Measurements from ENCODE around the gene SLC5A3. TPM values are rescaled to one million over a fixed set of nuclear protein-coding genes. Genes with fewer than 3 reads are reported as not detected.

Gene SLC5A3
- total RNA-seq, 1 donor from 2014 or later, result 63.2 TPM

DNA sequence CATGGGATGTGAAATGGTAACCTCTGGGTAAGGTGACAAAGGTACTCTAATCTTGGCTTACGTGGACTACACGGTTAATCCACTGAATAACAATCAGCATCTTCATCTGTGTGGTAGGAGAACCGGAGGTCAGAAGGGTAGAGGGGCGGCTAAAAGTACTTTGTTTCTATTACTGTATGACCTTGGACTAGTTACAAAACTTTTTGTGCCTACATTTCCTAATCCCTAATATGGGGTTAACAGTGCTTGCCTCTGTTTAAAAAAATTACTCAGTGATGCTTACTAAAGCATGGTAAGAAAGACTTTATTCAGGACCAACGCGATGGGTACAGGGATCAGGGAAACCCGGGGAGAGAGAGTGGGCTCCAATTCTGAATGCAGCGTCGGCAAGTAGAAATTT, 1.7 kb upstream of the SLC5A3 start:
- DNase-seq, result no peak

- DNase-seq, result no peak
These were observed 990 bp upstream of the SLC5A3 start for GRCh38 chr21:34072145-34073031.

DNA sequence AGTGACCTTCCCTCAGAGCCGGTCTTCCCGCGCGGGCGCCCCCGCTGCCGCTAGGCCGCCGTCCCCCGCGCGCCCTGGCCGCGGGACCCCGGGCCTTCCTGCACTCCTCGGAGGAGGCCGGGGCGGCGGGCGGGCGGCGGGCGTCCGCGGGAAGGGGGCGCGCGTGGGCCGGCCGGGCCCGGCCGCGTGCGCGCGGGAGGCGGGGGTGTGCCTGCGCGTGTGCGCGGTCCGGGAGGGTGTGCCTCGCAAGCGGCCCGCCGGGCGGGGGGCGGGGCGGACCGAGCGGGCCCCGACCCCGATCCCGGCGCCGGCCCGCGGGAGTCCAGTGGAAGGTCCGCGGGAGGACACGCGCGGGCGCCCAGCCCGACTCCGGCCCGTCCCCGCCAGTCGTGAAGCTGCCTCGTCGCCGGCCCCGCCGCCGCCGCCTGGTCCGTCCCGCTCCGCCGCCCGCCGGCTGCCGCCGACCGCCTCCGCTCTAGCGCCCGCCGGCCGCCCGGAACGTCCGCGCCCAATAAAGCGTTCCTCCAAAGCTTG, 438 bp downstream of the SLC5A3 start:
- no peak for DNase-seq

GRCh38 chr21:34074283-34075090, 1.1 kb downstream of the SLC5A3 start:
- no peak for DNase-seq

- no peak for DNase-seq
These were observed 1.7 kb downstream of the SLC5A3 start for GRCh38 chr21:34075091-34075425.

GRCh38 chr21:34075760-34076660, 2.6 kb downstream of the SLC5A3 start:
- DNase-seq, result no peak

DNA sequence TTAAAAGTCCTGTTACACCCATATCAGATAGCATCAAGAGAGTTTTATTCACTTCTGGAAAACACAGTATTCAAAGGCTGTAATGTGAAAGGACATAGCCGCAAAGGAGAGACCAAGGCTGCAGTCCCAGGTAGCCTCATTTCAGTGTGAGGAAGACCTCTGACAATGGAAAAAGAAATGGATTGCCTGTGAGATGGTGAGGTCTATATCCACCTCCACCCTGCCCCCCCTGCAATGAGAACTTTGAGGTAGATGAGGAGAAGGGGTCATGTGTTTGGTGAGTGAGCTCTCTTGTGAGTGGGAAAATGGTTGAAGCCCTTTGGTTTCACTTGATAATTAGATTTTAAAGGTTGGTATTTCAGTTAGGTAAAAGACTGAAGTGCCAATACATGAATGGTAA, 3.5 kb downstream of the SLC5A3 start:
- DNase-seq, result no peak

DNA sequence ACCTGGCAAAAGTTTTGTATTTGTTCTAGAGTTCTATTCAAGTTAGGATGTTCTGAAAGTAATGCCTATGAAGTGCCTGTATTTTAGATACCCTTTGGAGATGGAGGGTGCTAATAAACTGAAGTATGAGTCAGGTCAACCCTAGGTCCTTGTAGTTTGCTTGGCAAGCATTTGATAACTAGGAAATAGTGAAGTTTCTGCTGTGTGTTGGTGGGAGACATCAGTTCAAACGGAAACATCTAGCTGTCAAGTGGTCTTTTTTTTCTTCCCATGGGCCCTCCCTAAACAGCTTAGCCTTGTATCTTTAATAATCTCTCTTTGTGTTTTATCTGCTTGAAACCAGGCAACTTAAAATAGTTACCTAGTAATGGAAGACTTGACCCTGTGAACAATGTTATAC, 4.5 kb downstream of the SLC5A3 start:
- no peak for DNase-seq

GRCh38 chr21:34078915-34079314, 5.5 kb downstream of the SLC5A3 start:
- DNase-seq, result no peak

- DNase-seq, result no peak
These were observed 7.3 kb downstream of the SLC5A3 start for GRCh38 chr21:34080710-34081109.

- DNase-seq, result no peak
These were observed 9.4 kb downstream of the SLC5A3 start for GRCh38 chr21:34082769-34083168.

DNA sequence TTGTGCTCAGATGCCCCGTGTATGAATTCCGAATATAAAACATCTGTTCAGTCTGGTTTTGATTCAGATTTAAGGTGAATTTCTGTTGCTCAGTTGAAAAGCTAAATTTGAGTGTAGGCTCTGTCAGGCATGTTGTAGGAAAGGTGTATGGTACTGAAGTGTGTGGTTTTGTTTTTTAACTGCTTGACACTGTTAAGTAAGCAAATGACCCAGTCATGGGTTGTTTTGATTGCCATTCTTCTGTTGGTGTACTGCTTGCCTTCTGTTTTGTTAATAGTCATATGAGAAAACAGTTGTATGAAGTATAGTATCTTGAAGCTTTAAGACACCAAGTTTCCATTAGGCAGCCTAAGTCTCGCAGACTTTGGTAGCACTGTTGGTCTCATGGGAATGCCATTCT, 10.0 kb downstream of the SLC5A3 start:
- no peak for DNase-seq

- no peak for DNase-seq
These were observed 11.8 kb downstream of the SLC5A3 start for GRCh38 chr21:34085129-34085528.

DNA sequence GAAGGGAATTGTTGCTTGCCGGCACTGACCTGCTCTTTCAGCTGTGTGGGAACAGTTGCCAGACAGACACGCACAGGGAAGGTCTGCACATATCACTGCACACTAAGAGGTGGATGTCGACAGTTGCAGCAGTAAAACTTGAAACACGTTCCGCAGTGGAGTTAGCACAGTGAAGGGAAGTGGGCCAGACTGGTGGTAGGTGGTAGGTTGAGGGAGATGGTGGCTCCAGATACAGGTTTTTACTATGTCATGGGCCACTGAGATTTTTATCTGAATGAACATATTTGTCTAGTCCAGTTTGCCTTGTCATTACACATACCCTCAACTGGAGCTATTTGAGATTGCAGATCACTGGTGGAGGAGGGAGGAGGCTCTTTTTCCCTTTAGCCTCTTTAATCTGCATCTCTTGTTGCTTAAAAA, 13.5 kb downstream of the SLC5A3 start:
- no peak for DNase-seq

GRCh38 chr21:34088752-34089151, 15.4 kb downstream of the SLC5A3 start:
- no peak for DNase-seq

- DNase-seq, result no peak
These were observed 17.7 kb downstream of the SLC5A3 start for GRCh38 chr21:34091032-34091431.

- DNase-seq, result no peak
These were observed 18.2 kb downstream of the SLC5A3 start for GRCh38 chr21:34091607-34092006.

GRCh38 chr21:34092262-34092921, 19.0 kb downstream of the SLC5A3 start:
- DNase-seq, result no peak

DNA sequence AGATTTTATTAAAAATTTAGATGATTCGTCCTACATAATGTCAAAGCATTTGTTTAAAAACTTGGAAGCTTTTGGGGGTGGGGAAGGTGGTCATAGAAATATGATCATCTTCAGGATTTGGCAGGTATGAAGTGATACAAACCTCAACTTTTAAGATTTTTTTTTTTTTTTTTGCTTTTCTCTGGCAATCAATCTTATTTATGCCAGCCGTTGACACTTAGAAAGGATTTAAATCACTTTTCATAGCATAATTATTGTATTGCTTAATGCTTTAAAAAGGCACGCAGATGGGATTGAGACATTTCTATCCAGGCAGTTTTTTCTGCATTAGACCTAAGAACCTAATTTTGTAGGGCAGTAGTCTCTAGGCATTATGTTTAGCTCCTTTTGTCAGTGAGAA, 19.7 kb downstream of the SLC5A3 start:
- DNase-seq, result no peak

DNA sequence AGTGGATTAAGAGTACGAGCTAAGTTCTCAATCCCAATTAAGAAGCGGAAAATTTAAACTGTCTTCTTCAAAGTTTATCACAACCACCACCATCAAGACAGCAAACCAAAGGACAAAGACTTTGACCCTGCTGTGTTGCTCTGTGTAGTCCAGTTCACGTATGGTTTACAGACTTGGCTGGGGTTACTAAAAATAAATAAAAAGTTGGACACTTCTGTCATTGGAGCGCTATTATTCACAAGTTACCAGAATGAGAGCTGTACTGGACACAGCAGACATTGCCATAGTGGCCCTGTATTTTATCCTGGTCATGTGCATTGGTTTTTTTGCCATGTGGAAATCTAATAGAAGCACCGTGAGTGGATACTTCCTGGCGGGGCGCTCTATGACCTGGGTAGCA, 21.6 kb downstream of the SLC5A3 start:
- DNase-seq, result no peak

DNA sequence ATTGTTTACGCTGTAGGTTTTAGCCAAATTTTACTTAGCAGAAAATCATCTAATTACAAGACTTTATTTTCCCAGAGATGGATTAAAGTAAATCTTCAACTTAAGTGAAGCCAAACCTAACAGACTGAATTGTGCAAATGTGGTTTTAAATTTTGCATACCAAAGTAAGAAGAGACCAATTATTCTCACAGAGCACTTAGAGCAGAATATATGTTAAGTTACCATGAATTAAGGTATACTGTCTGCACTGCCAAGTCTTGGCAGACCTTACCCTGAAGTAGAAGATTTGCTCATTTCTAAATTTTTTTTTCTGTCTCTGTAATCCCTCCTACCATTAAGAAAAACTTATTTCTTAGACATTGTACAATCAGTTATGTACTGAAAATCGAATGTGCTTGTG, 24.1 kb downstream of the SLC5A3 start:
- no peak for DNase-seq

GRCh38 chr21:34100337-34100736, 27.0 kb downstream of the SLC5A3 start:
- no peak for DNase-seq
